Keratinocyte (primary cell): ENCODE results near the gene CES5A.
"Not testable (repeated sequence)": the region's sequence is repeated elsewhere in the genome, so short reads cannot be mapped to it uniquely, and the experiment has no call there.

Experiments
- EZH2 ChIP-seq: IDR thresholded peaks from one replicate; pipeline ENCODE4 v1.6.1; 2012; ENCODE audit warnings: inconsistent platforms, mild to moderate bottlenecking, low read length, moderate library complexity
- TF ChIP-seq, protein P1 (sequence below), 3 experiments: IDR thresholded peaks in 1 of 3; conservative IDR thresholded peaks in 1 of 3; optimal IDR thresholded peaks in 1 of 3; 2 replicates in 2 of 3; 3 replicates in 1 of 3; pipeline versions ENCODE3 to v1.5.1; 2011; ENCODE audit warnings: low read length in 3 of 3, mild to moderate bottlenecking in 3 of 3, moderate library complexity in 2 of 3, control low read depth in 1 of 3, inconsistent platforms in 1 of 3; ENCODE audit not compliant: insufficient read depth in 2 of 3; ENCODE audit errors: extremely low read depth in 1 of 3

DNA sequence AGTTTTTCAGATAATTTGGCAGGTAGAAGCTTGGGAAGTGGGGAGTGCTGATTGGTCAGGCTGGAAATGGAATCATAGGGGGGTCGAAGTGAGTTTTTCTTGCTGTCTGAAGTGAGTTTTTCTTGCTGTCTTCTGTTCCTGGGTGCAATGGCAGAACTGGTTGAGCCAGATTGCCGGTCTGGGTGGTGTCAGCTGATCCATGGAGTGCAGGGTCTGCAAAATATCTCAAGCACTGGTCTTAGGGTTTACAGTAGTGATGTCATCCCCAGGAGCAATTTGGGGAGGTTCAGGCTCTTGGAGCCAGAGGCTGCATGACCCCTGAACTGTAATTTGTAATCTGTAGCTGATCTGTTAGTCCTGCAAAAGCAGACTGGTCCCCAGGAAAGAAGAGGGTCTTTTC, 37.9 kb upstream of the CES5A start:
- TF ChIP-seq, protein P1, sequence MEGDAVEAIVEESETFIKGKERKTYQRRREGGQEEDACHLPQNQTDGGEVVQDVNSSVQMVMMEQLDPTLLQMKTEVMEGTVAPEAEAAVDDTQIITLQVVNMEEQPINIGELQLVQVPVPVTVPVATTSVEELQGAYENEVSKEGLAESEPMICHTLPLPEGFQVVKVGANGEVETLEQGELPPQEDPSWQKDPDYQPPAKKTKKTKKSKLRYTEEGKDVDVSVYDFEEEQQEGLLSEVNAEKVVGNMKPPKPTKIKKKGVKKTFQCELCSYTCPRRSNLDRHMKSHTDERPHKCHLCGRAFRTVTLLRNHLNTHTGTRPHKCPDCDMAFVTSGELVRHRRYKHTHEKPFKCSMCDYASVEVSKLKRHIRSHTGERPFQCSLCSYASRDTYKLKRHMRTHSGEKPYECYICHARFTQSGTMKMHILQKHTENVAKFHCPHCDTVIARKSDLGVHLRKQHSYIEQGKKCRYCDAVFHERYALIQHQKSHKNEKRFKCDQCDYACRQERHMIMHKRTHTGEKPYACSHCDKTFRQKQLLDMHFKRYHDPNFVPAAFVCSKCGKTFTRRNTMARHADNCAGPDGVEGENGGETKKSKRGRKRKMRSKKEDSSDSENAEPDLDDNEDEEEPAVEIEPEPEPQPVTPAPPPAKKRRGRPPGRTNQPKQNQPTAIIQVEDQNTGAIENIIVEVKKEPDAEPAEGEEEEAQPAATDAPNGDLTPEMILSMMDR (optimal IDR thresholded peaks at IDR 0.05 in 1 of 3, IDR thresholded peaks at IDR 0.05 in 1 of 3, conservative IDR thresholded peaks at IDR 0.05 in 1 of 3; ENCODE audit: extremely low read depth in 1 of 3, insufficient read depth in 2 of 3, low read length in 3 of 3), result not testable (repeated sequence)
- not testable (repeated sequence) for TF ChIP-seq EZH2
